ENCODE data around the gene CCDC196. TPM values are rescaled to one million over a fixed set of nuclear protein-coding genes. Genes with fewer than 3 reads are reported as not detected.
"Not testable (repeated sequence)": the region's sequence is repeated elsewhere in the genome, so short reads cannot be mapped to it uniquely, and the experiment has no call there.

The CCDC196 gene
- polyA plus RNA-seq, 3 donors = 0.22 to 0.26 TPM; not detected in 1

DNA sequence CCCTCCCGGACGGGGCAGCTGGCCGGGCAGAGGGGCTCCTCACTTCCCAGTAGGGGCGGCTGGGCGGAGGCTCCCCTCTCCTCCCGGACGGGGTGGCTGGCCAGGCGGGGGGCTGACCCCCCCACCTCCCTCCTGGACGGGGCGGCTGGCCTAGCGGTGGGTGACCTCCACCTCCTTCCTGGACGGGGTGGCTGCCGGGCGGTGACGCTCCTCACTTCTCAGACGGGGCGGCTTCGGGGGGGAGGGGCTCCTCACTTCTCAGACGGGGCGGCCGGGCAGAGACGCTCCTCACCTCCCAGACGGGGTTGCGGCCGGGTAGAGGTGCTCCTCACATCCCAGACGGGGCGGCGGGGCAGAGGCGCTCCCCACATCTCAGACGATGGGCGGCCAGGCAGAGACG is 59.6 kb downstream of the CCDC196 start:
- DNase-seq (ENCODE audit: low read depth in 3 of 3, low spot score in 2 of 3) = not testable (repeated sequence)

Other genes with a start within 250 kb of the CCDC196 start
- 10 to 100 TPM; 82.6 to 84.4 (median 83.7) TPM for gene GPHN, start 21.8 kb downstream of the CCDC196 start, polyA plus RNA-seq (ENCODE audit: insufficient read length in 3 of 3)